Endothelial cell of hepatic sinusoid (primary cell): ENCODE data around the gene TENM4.

Source experiments
- in situ Hi-C: cut with HindIII; loops from 2 replicates; pipeline ENCODE4 v1.10.0; 2017; ENCODE audit warnings: low sequenced_read_pairs

TENM4 gene

DNA sequence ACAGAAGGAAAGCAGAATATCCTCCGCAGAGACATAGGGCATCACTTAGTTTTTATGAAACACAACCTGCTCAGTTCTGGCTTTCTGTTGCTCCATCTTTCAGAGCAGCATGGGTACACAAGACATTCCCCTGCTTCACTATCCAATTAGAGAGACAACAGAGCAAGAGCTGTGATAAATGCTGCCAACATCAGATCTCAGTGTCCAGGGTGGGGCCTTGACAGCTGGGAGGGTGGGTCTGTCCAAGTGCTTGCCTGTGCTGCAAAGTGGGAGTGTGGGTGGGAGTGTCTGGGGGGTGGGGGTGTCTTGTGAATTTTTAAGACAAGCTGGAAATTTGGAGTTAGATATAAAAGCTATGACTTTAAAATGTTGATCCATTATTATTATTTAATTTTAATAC lies 369.6 kb downstream of the TENM4 start:
- in situ Hi-C loops = no loop called here

- in situ Hi-C loops = no loop called here
Observed at GRCh38 chr11:79070518-79070917, 370.3 kb downstream of the TENM4 start.

GRCh38 chr11:79069504-79069903 lies 371.3 kb downstream of the TENM4 start:
- in situ Hi-C loops = no loop called here

DNA sequence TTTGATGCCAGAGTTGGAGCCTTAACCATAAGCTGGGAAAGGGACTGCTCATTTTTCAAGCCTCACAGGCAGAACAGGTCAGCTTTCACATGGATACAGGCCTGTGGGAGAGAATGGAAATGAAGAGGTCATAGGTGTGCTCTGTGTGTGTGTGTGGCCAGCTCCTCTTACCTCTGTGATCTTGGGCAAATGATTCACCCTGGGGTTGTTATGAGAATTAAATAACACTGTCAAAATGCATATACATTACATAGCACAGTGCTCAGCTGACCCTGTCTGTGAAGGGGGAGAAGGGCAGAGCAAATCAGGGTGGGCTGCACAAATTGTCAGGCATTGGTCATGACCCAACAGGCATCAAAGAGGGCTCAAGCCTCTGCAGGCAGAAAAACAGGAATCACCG lies 372.5 kb downstream of the TENM4 start:
- in situ Hi-C loops = no loop called here

DNA sequence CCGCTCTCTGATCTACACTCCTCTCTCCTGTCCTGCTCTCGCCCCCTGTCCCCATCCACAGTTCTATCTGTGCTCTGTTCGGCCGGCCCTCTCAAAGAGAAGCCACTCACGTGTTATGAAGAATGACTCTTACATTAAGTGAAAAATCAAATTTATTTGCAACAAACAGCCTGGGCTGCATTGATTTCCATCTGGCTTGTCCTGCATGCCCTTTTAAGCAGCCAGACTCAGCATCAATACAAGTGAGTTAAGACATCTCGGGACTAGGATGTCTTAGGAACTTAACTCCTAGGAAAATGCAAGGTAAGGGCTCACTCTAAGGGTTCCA lies 373.5 kb downstream of the TENM4 start:
- in situ Hi-C loops = no loop called here

- in situ Hi-C loops = no loop called here
Observed at GRCh38 chr11:79066456-79067351, 374.1 kb downstream of the TENM4 start.

DNA sequence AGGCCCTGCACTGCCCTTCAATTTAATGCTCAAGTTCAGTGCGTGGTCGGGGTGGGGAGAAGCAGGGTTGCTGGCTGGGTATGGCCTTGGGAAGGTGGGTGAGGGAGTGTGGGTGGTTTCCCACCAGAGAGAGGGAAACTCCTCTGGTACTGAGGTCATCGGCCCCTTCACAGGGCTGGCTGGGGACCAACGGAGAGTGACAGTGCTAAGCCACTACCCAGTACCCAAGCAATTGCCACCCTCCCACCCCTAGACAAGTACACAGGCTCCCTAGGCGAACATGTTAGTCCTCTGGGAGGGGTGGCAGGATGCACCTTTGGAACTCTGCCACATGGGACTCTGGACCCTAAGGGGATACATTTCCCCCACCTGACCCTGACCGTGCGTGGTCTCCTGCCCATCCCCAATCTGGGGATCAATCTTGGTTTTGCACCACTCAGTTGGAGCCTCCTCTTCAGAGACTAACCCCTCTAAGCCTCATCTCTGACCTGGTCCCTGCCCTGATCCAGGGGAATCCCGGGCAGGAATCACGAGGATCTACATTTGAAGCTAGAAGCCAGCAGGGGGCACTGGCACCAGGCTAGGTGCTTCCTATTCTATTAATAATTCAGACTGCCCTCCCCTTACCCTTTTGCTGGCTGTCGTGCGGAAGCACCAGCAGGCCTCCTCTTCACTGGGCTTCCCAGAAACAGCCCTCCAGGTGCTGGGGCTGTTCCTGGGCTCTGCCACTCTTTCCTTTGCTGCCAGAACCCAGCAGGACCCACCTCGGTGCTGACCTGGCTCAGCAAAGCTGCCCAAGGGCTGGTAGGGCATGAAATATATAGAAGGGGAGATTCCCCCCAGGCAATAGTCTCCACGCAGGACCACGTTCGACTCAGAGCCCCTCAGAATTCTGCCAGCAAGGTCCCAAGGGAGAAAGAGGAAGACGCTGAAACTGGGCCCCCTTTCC lies 377.7 kb downstream of the TENM4 start:
- in situ Hi-C loops = no loop called here

GRCh38 chr11:79060081-79060953 lies 380.5 kb downstream of the TENM4 start:
- in situ Hi-C loops = no loop called here

- in situ Hi-C loops = no loop called here
Observed at GRCh38 chr11:79059141-79059540, 381.7 kb downstream of the TENM4 start.

DNA sequence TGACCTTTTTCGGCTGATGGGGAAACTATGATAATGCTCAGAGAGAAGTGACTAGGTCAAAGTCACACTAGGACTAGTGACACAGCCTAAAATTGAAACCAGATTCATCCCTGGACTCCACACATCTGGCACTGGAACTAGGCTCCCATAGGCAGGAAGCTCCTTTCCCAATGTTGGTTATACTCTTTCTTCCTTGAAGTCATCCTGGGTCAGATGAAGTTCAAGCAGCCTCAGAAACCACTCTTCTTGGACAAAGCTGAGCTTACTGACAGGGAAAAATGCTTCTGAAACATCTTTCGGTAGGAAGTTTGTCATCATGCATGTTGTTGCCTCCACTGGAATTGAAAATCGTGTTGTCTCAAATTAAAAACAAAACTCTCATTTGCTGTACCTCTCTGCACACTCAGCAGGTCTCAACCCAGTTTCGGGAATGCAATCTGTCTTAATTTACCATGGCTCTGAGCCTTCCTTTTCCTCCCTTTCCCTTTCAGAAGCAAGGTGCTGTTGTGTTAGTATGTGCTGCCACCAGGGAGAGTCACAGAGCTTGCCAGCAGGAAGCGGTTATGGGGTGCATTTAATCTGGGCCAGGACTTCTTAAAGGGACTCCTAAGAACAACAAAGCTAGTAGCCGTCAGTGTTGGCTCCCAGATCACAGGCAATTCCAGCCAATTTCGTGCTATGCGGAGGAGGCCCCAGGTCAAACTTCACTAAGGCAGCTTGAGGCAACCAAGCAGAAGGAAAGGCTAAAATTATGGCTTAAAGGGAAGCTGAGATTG lies 384.8 kb downstream of the TENM4 start:
- in situ Hi-C loops = no loop called here

GRCh38 chr11:79054636-79055035 lies 386.2 kb downstream of the TENM4 start:
- in situ Hi-C loops = no loop called here

GRCh38 chr11:79052544-79052943 lies 388.3 kb downstream of the TENM4 start:
- in situ Hi-C loops = no loop called here

GRCh38 chr11:79050786-79051185 lies 390.0 kb downstream of the TENM4 start:
- in situ Hi-C loops = no loop called here

DNA sequence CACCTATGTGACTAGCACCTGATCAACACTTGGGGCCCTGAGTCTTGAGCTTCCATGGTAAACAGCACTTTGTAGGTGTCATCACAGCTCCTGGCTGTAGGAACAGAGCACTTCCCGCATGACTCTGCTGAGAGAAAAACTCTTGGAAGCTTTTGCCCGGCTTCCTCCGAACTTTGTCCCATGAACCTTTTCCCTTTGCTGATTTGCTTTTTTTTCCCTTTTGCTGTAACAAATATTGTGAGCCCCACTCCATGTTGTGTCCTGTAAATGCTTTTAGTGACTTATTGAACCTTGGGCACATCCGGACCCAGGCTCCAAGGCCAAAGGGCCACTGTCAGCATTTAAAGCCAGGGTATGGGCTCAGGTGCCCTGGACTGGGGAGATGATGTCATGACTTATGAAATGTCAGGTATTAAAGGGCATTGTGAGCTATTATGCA lies 391.1 kb downstream of the TENM4 start:
- in situ Hi-C loops = no loop called here

- in situ Hi-C loops = no loop called here
Observed at GRCh38 chr11:79047980-79048379, 392.9 kb downstream of the TENM4 start.

GRCh38 chr11:79047321-79047720 lies 393.5 kb downstream of the TENM4 start:
- in situ Hi-C loops = no loop called here

DNA sequence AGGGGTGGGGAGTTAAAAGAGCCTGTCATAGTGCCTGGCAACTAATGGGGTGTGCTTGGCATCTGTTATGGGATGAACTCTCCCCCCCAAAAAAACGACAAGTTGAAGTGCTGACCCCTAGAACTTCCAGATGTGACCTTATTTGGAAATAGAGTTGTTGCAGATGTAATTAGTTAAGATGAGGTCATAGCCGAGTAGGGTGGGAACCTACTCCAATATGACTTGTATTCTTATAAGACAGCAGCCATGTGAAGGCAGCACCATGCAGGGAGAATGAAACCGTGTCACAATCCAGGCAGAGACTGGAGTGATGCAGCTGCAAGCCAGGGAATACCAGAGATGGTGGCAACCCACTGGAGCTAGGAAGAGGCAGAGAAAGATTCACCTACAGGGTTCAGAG lies 394.5 kb downstream of the TENM4 start:
- in situ Hi-C loops = no loop called here

DNA sequence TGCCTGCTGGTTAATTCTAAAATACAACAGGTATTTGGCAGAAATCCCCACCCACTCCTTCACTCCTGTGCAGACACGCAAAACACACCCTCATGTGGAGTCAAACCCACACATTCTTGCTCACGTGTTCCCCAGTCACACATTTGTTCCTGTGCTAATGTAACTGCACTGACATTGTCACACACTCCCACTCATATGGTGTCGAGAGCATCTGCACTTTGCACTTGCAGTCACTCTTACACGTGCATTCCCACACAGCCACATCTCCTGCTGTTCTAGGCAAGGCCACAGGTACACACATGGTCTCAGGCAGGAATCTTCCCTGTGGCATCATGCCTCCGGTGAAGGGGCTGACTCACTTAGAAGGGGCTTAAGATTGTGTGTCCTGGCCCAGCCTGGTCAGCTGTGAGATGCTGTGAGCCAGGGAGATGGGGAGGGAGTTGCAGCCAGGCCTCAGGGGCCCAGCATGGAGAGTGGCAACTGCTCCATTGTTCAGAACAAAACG lies 395.0 kb downstream of the TENM4 start:
- in situ Hi-C loops = no loop called here

DNA sequence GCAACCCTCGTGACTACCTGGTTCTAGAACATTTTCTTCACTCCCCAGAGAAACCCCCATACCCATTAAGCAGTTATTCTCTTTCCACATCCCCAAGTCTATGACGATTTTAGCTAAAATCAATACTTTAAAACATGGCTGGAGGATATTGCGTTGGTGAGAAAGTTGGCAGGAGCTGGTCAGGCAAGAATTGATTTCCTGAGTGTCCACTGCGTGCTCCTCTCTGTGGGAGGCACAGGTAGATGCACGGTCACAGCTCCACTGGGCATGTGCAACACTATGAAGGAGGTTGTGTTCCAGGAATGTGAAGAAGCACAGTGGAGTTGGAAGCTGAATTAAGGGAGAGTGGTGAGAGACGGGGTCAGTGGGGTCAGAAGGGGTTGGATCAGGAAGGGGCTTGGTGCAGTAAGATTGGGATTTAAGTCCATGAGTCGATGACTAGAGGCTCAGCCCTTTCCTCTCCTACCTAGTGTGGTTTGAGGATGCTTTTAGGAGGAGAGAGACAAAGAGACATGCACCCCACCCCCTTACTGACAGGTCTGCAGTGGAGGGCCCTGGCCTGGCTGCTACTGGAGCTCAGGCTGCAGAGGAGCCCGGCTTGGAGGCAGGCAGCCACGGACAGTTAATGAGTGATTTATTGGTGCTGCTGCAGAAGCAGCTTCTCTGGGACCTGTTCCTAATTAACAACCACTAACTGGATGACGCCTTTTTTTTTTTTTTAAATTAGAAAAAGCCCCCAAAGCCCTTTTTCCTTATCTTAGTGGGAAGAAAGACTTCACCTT lies 395.6 kb downstream of the TENM4 start:
- in situ Hi-C loops = no loop called here
